Calu3 (cell line): ENCODE measurements around the gene MALL. TPM values are rescaled to one million over a fixed set of nuclear protein-coding genes. Genes with fewer than 3 reads are reported as not detected.
"Not testable (repeated sequence)": the region's sequence is repeated elsewhere in the genome, so short reads cannot be mapped to it uniquely, and the experiment has no call there.

Source experiments
- BruUV-seq: library from RNA; stranded (reverse); fragments of 400-500 nt; replicated peaks from 2 replicates; lab custom pipeline; 2021; lab: Mats Ljungman, UMichigan
- CTCF ChIA-PET: fragments of 300-600 bp; sonication (Branson Sonifier 250); formaldehyde crosslinking; loops from one replicate; lab custom pipeline; 2022; ENCODE audit warnings: antibody characterized with exemption; lab: Charles Lee
- DNase-seq: peaks from one replicate; pipeline ENCODE4 v3.0.0; 2022
- H3K27ac Mint-ChIP-seq: one replicate; pipeline ENCODE4 v1.8.0; 2022; ENCODE audit warnings: mixed read lengths; ENCODE audit not compliant: unreplicated experiment
- H3K27me3 Mint-ChIP-seq: one replicate; pipeline ENCODE4 v1.8.0; 2022; ENCODE audit warnings: mixed read lengths; ENCODE audit not compliant: unreplicated experiment
- H3K36me3 Mint-ChIP-seq: one replicate; pipeline ENCODE4 v1.8.0; 2022; ENCODE audit warnings: mild to moderate bottlenecking, moderate library complexity, mixed read lengths; ENCODE audit not compliant: insufficient read depth, unreplicated experiment
- H3K4me1 Mint-ChIP-seq: one replicate; pipeline ENCODE4 v1.8.0; 2022; ENCODE audit warnings: mild to moderate bottlenecking, low read depth, mixed read lengths; ENCODE audit not compliant: unreplicated experiment
- H3K4me3 Mint-ChIP-seq: one replicate; pipeline ENCODE4 v1.8.0; 2022; ENCODE audit warnings: mild to moderate bottlenecking, low read depth, moderate library complexity, mixed read lengths; ENCODE audit not compliant: unreplicated experiment
- H3K9me3 Mint-ChIP-seq: one replicate; pipeline ENCODE4 v1.8.0; 2022; ENCODE audit warnings: low read depth, mixed read lengths; ENCODE audit not compliant: unreplicated experiment
- intact Hi-C: fragments of 100-400 bp; cut with micrococcal nuclease; formaldehyde crosslinking; loops from one replicate; pipeline ENCODE4 v1.10.0; 2022; ENCODE audit not compliant: unreplicated experiment
- total RNA-seq: library from RNA; stranded (reverse); gene quantifications from 2 replicates; pipeline ENCODE4 v1.2.3, GENCODE V29; 2022

Gene MALL
- total RNA-seq, 1 experiment from 2014 or later, result 51.5 TPM

DNA sequence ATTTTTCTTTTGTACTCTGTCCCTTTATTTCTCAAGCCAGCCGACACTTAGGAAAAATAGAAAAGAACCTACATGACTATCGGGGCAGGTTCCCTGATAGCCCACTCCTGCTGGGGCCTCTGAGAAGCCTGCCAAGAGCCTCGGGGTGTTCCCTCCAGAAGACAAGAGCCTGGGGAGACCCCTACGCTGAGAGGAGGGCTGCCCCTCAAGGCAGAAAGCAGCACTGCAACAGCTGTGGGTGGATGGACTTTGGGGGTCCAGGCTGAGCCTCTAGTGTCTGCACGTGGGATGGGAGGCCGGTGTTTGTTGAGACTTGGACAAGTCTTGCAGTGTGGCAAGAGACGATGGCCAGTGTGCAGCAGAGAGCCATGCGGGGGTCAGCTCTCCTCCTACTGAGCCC lies 32.5 kb downstream of the MALL start:
- intact Hi-C loops, CTCF ChIA-PET, H3K36me3 Mint-ChIP-seq, DNase-seq, H3K27ac Mint-ChIP-seq, H3K9me3 Mint-ChIP-seq, H3K4me3 Mint-ChIP-seq, H3K27me3 Mint-ChIP-seq, H3K4me1 Mint-ChIP-seq, BruUV-seq: not testable (repeated sequence)

DNA sequence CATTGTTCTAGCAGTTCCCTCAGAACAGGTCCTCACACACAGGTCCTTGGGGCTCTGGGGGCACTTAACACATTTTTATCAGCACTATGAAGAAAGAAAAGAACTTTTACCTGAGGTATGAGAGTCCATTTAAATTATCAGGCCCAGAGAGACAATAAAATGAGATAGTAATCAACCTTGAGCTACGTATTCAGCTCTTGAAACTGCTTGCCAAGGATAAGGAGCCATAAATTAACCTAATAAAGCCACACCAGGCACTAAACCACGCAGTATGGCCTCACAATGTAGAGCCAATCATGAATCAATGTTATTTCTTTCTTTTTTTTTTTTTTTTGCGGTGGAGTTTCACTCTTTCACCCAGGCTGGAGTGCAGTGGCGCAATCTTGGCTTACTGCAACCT lies 37.5 kb downstream of the MALL start:
- H3K9me3 Mint-ChIP-seq, H3K4me1 Mint-ChIP-seq, DNase-seq, intact Hi-C loops, H3K36me3 Mint-ChIP-seq, H3K27ac Mint-ChIP-seq, BruUV-seq, H3K4me3 Mint-ChIP-seq, CTCF ChIA-PET, H3K27me3 Mint-ChIP-seq: not testable (repeated sequence)

DNA sequence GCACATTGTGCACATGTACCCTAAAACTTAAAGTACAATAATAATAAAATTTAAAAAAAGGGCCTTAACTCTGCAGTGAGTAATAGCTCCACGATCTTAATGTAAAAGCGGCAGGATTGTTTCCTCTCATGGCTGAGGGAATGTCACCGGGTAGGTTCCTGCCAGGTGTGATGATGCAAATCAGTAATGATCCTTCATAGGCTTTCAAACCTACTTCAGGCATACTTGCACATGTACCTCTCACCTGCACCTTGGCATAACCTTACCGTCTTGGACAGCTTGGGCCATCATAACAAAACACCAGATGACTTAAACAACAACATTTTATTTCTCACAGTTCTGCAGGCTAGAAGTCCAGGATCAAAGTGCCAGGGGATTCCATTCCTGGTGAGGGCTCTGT lies 39.7 kb downstream of the MALL start:
- DNase-seq, H3K9me3 Mint-ChIP-seq, H3K36me3 Mint-ChIP-seq, H3K4me1 Mint-ChIP-seq, BruUV-seq, H3K27ac Mint-ChIP-seq, intact Hi-C loops, H3K27me3 Mint-ChIP-seq, H3K4me3 Mint-ChIP-seq, CTCF ChIA-PET: not testable (repeated sequence)

DNA sequence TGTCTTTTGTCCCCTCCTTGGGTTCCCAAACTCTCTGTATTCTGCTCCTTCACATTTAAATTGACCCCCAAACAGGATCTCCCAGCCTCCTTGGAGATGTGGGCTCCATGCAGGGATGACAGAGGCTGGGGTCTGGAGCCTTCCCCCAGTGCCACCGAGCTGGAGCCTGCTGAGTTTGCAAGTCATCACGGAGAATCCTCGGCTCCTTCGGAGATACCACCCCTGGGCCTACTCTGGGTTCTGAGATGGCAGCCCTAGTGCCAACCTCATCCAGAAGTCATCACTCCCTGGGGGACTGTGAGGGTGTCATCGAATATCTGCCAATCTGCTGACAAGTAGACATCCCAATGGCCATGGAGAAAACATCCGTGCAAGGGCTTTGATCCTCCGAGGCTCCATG lies 45.8 kb downstream of the MALL start:
- DNase-seq, CTCF ChIA-PET, BruUV-seq, H3K9me3 Mint-ChIP-seq, H3K27ac Mint-ChIP-seq, H3K4me1 Mint-ChIP-seq, H3K27me3 Mint-ChIP-seq, intact Hi-C loops, H3K4me3 Mint-ChIP-seq, H3K36me3 Mint-ChIP-seq: not testable (repeated sequence)

DNA sequence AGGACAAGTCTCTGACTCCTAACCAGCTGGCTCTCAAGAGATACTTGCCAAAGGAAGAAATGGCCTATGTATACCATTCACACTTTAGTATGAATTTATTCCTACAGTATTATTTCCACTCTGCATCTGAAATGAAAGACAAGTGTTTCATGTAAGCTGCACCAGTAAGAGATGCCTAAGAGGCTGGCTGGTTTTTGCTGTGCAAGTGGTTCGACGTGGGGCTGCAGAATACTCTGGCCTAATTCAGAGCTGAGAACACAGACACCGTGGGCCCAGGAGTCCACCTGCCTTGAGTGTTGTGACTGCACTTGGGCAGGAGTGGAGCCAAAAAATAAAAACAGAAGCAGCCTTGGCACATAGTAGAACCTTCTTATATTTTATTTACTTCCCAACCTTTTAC lies 47.5 kb downstream of the MALL start:
- not testable (repeated sequence) for H3K27me3 Mint-ChIP-seq, H3K9me3 Mint-ChIP-seq

DNA sequence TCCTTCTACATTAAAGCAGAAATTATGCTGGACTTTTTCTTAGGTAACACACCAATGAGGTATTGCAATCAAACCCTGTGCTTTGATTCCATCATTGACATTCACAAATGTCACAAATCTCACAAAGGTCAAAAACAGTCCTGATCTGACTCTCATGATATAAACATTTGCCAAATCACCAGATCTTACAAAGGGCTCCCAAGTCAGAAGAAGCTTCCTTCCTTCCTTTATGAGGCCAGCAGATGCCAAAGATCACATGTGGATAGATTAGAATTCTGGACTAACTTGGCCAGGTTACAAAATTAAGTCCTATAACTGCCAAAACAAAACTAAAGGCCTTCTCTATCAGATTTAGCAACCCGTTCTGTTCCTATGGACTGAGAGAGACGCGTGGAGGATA lies 53.3 kb downstream of the MALL start:
- BruUV-seq, CTCF ChIA-PET, H3K36me3 Mint-ChIP-seq, H3K27me3 Mint-ChIP-seq, H3K4me1 Mint-ChIP-seq, intact Hi-C loops, H3K9me3 Mint-ChIP-seq, H3K27ac Mint-ChIP-seq, DNase-seq, H3K4me3 Mint-ChIP-seq: not testable (repeated sequence)

More for the DNA sequence above, 47.5 kb downstream of the MALL start:
- CTCF ChIA-PET, H3K27ac Mint-ChIP-seq, H3K36me3 Mint-ChIP-seq, BruUV-seq, H3K4me1 Mint-ChIP-seq, DNase-seq, intact Hi-C loops, H3K4me3 Mint-ChIP-seq: not testable (repeated sequence)

DNA sequence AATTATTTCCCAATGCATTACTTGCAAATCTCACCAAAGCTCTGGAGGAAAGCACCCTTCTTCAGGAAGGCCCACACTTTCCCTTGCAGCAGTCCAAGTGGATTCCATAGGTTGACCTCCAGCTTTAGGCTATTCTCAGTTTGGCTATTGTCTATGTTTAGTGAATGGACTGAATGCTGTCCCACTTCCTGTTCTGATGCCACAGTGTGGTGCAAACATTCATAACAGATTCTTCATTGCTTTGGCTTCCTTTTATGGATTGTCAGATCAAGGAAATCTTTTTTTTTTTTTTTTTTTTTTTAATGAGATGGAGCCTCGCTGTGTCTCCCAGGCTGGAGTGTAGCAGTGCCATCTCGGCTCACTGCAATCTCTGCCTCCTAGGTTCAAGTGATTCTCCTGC lies 55.1 kb downstream of the MALL start:
- H3K4me1 Mint-ChIP-seq, H3K9me3 Mint-ChIP-seq, H3K36me3 Mint-ChIP-seq, BruUV-seq, CTCF ChIA-PET, H3K4me3 Mint-ChIP-seq, DNase-seq, H3K27me3 Mint-ChIP-seq, H3K27ac Mint-ChIP-seq, intact Hi-C loops: not testable (repeated sequence)

DNA sequence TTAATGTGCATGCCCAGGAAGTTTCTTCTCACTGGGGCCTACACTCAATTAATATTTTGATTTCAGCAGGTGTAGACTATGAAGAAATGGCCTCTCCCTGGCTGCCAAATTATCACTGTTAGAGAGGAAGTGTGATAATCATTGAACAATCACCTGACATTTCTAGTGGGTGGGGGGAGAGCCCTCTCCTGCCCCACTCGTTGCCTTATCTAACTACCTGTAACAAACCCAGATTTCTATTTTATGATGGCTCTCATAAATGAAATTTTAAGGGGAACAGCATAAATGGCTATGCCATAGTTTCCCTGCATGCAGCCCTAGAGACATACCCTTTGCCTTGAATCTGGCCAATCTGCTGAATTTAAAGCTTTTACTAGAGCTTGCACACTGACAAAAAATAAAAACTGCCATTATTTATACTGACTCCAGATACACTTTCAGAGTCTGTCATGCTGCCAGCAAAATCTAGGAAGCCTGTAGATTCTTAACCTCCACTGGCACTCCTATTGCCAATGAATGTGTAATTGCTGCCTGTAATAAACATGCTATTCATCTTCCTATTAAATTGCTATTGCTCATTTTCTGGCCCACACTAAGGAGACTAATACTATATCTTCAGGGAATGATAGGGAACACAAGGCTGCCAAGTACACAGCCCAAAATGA lies 55.8 kb downstream of the MALL start:
- DNase-seq, H3K9me3 Mint-ChIP-seq, H3K27ac Mint-ChIP-seq, H3K4me1 Mint-ChIP-seq, H3K27me3 Mint-ChIP-seq, CTCF ChIA-PET, intact Hi-C loops, H3K36me3 Mint-ChIP-seq, BruUV-seq, H3K4me3 Mint-ChIP-seq: not testable (repeated sequence)

DNA sequence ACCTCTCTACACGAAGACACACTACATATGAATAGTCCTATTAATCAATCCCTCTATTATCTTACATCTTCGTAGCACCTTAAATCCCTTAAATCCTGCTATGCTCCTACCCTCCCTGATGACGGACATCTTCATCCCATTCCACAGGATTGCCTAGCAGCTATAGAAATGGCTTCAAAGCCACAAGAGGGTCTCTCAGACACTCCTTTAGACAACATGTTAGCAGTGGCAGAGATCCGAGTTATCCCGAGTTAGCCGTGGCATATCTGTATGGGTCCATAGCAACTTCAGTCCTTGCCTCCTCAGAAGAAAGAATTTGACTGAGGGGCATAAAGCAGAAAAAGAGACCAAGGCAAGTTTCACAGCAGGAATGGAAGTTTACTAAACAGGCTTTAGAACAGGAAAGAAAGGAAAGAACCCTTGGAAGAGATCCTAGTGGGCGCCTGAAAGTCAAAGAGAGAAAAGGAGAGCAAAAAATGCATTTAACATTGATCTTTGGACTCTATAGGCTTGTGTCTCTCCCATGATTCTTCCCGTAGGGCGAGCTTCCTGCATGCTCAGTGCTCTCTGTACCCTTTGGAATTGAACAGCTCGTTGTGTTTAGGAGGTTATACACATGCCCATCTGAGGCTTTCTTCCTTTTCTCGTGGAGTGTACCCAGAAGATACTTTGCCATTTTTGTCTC lies 56.5 kb downstream of the MALL start:
- H3K27ac Mint-ChIP-seq, H3K27me3 Mint-ChIP-seq, H3K36me3 Mint-ChIP-seq, H3K4me1 Mint-ChIP-seq, DNase-seq, H3K9me3 Mint-ChIP-seq, CTCF ChIA-PET, BruUV-seq, intact Hi-C loops, H3K4me3 Mint-ChIP-seq: not testable (repeated sequence)

DNA sequence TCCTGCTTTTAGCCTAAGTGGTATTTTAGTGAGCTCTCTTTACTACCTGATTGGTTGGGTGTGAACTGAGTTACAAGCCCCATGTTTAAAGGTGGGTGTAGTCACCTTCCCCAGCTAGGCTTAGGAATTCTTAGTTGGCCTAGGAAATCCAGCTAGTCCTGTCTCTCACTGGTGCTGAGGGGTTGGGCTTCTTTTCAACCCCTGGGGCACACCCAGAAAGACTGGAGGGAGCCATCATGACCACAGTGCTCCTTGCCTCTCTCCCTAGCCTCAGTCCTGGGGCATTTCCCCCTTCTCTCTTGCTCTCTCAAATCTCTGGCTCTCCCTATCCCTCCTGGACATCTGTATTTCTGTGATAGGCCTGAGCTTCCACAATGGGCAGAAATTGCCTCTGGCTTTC lies 57.6 kb downstream of the MALL start:
- H3K4me3 Mint-ChIP-seq, DNase-seq, BruUV-seq, H3K27ac Mint-ChIP-seq, H3K36me3 Mint-ChIP-seq, H3K27me3 Mint-ChIP-seq, H3K4me1 Mint-ChIP-seq, H3K9me3 Mint-ChIP-seq, CTCF ChIA-PET, intact Hi-C loops: not testable (repeated sequence)
